Cardiac muscle cell (in vitro differentiated cells and primary cell): ENCODE data around the gene PPFIA2. TPM values are rescaled to one million over a fixed set of nuclear protein-coding genes. Genes with fewer than 3 reads are reported as not detected.
A peak's percentile ranks its signal among the peaks of the same experiment; 100 is the strongest.

Experiments
- DNase-seq, 2 donors: peaks; one replicate each; pipeline versions ENCODE4 v3.0.0 to v3.0.0-alpha.2; 2010 to 2017; ENCODE audit warnings: low read depth in 1 of 2, low spot score in 1 of 2
- H3K27ac ChIP-seq: fragments of 200-600 bp; sonication (generic); 2 replicates; pipeline ENCODE4 v1.5.1; 2016
- H3K27me3 ChIP-seq: fragments of 200-600 bp; sonication (generic); 2 replicates; pipeline ENCODE4 v1.6.0; 2016; ENCODE audit warnings: control low read depth
- H3K36me3 ChIP-seq: fragments of 200-600 bp; sonication (generic); 2 replicates; pipeline ENCODE4 v1.5.1; 2016; ENCODE audit warnings: control low read depth
- H3K4me1 ChIP-seq: fragments of 200-600 bp; sonication (generic); 2 replicates; pipeline ENCODE4 v1.8.1; 2017; ENCODE audit warnings: low read depth, mild to moderate bottlenecking, mixed run types
- H3K4me3 ChIP-seq: fragments of 200-600 bp; sonication (generic); 2 replicates; pipeline ENCODE4 v1.5.1; 2016; ENCODE audit warnings: mild to moderate bottlenecking
- H3K9me3 ChIP-seq: fragments of 200-600 bp; sonication (generic); 2 replicates; pipeline ENCODE4 v1.5.1; 2017; ENCODE audit warnings: low read depth, mild to moderate bottlenecking, control low read depth
- polyA plus RNA-seq: library from polyadenylated mRNA; unstranded; fragments of >200 nt; fragmentation: Nextera tagmentation; extraction: Ambion mirVana; gene quantifications from 2 replicates; pipeline ENCODE4 v1.2.1, GENCODE V29; 2016
- total RNA-seq: library from RNA; depleted of rRNA; stranded (reverse); fragments of >200 nt; gene quantifications from 2 replicates; pipeline ENCODE4 v1.2.3, GENCODE V29; 2016
- TF ChIP-seq, protein P1 (sequence below): IDR thresholded peaks from 2 replicates; pipeline ENCODE4 v1.5.1; 2012; ENCODE audit warnings: low read depth, mild to moderate bottlenecking, low read length

The PPFIA2 gene
- total and polyA plus RNA-seq, 2 experiments from 2014 or later: 17.1 to 53.5 TPM

DNA sequence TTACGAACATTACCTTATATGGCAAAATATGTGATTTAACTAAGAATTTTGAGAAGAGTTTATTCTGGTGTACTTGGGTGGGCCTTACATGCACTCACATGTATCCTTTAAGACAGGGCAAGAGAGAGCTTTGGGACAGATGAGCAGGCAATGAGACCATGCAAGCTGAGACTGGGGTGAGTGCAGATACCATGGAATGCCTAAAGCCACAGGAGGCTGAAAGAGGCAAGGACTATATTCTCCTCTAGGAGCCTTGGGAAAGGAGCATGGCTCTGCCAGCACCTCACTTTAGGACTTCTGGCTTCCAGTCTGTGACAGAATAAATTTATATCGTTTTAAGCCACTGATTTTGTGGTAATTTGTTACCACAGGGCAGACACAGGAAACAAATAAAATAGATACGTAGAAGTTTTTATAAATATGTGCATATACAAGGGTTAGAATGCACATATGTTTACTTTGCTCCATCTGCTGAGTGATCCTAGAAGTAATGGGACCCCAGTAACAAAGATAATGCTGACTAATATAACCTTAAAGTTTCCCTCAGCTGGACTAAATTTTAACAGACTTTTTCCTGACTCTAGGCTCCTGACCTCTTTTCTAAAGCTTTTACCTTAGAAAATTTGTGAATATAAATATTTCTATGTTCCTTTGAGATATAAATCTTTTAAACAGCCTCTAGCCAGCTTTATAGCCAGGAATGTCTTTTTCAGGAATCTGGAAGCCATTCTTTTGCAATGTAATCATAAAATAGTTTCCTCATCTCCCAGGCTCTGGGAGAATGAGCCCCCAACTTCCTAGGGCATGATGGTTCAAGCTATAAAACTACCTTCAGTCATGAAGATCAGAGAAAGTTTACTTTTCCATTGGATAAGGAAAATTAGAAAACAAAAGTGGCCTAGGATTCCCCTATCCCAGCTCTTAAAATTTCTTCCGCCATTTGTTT is 216.8 kb downstream of the PPFIA2 start:
- Histone ChIP-seq H3K36me3 (no peaks in the 10 kb centered on the region), H3K4me3 (no peak overlapping the region), H3K27me3 (no peaks in the 10 kb centered on the region), H3K27ac (no peak overlapping the region), H3K4me1 (no peaks in the 10 kb centered on the region), H3K9me3 (no peaks in the 10 kb centered on the region)
- DNase-seq: no peak
- TF ChIP-seq, protein P1, sequence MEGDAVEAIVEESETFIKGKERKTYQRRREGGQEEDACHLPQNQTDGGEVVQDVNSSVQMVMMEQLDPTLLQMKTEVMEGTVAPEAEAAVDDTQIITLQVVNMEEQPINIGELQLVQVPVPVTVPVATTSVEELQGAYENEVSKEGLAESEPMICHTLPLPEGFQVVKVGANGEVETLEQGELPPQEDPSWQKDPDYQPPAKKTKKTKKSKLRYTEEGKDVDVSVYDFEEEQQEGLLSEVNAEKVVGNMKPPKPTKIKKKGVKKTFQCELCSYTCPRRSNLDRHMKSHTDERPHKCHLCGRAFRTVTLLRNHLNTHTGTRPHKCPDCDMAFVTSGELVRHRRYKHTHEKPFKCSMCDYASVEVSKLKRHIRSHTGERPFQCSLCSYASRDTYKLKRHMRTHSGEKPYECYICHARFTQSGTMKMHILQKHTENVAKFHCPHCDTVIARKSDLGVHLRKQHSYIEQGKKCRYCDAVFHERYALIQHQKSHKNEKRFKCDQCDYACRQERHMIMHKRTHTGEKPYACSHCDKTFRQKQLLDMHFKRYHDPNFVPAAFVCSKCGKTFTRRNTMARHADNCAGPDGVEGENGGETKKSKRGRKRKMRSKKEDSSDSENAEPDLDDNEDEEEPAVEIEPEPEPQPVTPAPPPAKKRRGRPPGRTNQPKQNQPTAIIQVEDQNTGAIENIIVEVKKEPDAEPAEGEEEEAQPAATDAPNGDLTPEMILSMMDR: no peak

DNA sequence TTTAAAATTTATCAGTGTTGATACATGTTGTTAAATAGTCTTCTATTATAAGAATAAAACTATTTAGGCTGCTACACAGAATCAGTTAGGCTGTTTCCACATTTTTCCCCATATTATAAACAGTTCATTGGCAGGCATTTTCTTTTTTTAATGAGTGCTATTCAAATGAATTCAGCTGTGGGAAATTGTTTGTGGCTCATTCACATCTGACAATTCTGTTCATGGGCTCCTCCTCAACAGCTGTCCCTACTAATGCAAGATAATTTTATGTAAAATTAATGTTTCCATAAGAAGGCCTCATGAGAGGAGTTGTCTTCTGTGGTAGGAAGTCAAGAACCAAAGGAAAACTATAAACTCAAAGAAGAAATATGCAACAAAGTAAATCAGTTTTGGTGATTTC is 218.0 kb downstream of the PPFIA2 start:
- TF ChIP-seq, protein P1: no peak

DNA sequence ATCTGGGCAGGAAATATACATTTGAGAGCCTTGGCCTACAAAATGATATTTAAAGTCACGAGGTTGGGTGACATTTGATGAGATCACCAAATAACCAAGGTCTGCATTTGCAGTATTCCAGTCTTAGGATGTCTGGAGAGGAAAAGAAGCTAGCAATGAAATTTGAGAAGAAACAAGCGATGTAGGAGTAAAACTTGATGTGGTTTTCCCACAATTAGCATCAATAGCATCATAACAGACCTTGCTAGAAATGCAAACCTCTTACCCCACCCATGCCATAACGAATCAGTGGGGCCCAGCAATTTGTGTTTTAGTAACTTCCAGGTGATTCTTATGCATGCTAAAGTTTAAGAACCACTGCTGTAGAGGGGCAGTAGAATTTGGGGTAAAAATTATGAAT is 219.9 kb downstream of the PPFIA2 start:
- TF ChIP-seq, protein P1: no peak
- Histone ChIP-seq H3K9me3 (no peaks in the 10 kb centered on the region), H3K27ac (no peak overlapping the region), H3K4me3 (no peak overlapping the region), H3K4me1 (no peaks in the 10 kb centered on the region), H3K27me3 (no peaks in the 10 kb centered on the region), H3K36me3 (no peaks in the 10 kb centered on the region)
- no peak for DNase-seq

More for the DNA sequence above, 218.0 kb downstream of the PPFIA2 start:
- Histone ChIP-seq H3K36me3 (no peaks in the 10 kb centered on the region), H3K27ac (no peak overlapping the region), H3K4me1 (no peaks in the 10 kb centered on the region), H3K9me3 (no peaks in the 10 kb centered on the region), H3K27me3 (no peaks in the 10 kb centered on the region), H3K4me3 (no peak overlapping the region)
- DNase-seq: no peak

DNA sequence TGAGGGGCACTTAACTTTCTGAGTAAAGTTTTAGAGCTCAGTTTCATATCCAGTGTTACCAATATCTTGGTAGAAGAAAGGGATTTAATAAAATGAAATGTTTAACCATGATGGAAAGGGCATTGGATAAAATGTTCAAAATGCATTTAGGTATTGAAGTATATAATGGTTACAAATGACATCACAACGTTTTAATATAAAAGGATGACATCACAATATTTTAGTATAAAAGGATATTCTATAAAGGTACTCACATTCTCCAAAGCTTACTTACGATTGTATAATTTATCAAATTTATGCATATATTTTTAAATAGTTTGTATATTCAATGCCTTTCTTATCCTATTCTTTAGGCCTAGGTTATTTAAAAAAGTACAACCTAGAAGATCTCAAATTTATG is 226.1 kb downstream of the PPFIA2 start:
- Histone ChIP-seq H3K27me3 (no peaks in the 10 kb centered on the region), H3K27ac (no peak overlapping the region), H3K9me3 (no peaks in the 10 kb centered on the region), H3K4me1 (peaks cover 14% of the 10 kb centered on the region), H3K4me3 (no peak overlapping the region), H3K36me3 (no peaks in the 10 kb centered on the region)
- TF ChIP-seq, protein P1: no peak
- DNase-seq: no peak

DNA sequence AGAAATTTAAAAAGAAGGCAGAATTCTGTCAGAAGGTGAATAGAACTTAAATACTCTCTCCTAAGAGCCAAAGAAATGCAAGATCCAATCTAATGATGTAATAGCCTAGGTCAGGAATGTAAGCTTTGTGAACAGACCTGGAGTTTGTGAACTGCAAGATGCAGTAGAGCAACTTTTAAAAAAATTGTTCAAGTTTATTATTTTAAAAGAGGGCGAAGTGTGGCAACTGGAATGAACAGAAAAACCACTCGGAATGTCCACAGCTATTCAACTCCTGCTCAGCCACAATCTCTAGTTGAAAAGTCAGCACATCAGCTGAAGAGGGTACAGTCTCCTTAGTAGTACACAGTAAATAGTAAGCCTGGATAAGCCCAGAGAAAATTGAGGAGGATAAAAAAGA is 228.8 kb downstream of the PPFIA2 start:
- Histone ChIP-seq H3K27ac (peak overlapping the region; percentile 36), H3K4me1 (peaks cover 14% of the 10 kb centered on the region), H3K27me3 (no peaks in the 10 kb centered on the region), H3K36me3 (no peaks in the 10 kb centered on the region), H3K4me3 (no peak overlapping the region), H3K9me3 (no peaks in the 10 kb centered on the region)
- DNase-seq: no peak
- TF ChIP-seq, protein P1: no peak
